Thyroid gland (tissue), 4 donors: ENCODE results near the gene TMEM151B. TPM values are rescaled to one million over a fixed set of nuclear protein-coding genes. Genes with fewer than 3 reads are reported as not detected.

Source experiments
- DNase-seq, 2 donors: peaks; one replicate each; pipeline ENCODE4 v3.0.0-alpha.2; 2019
- H3K27ac ChIP-seq, 3 donors: fragments of 200-600 bp; sonication (generic); 1 replicate in 2 of 3; 2 replicates in 1 of 3; pipeline ENCODE4 v1.5.1; 2016 to 2019; ENCODE audit warnings: mild to moderate bottlenecking in 1 of 3, moderate library complexity in 1 of 3
- H3K27me3 ChIP-seq: fragments of 200-600 bp; sonication (generic); one replicate; pipeline ENCODE4 v1.5.1; 2019
- H3K36me3 ChIP-seq, 2 donors: fragments of 200-600 bp; sonication (generic); one replicate each; pipeline ENCODE4 v1.5.1; 2016 to 2019
- H3K4me1 ChIP-seq, 2 donors: fragments of 200-600 bp; sonication (generic); one replicate each; pipeline ENCODE4 v1.5.1; 2017 to 2019
- H3K4me3 ChIP-seq, 3 donors: fragments of 200-600 bp; sonication (generic); replicated peaks in 1 of 3; 1 replicate in 2 of 3; 2 replicates in 1 of 3; pipeline ENCODE4 v1.5.1; 2016; ENCODE audit warnings: mild to moderate bottlenecking in 1 of 3
- H3K9me3 ChIP-seq: fragments of 200-600 bp; sonication (generic); one replicate; pipeline ENCODE4 v1.5.1; 2017
- CTCF ChIP-seq, 6 experiments: fragments of 200-600 bp in 3 of 6; fragments of 450-650 bp in 3 of 6; sonication (generic) in 3 of 6; IDR thresholded peaks; one replicate each; pipeline ENCODE4 v1.5.1; 2016 to 2019; ENCODE audit warnings: antibody characterized with exemption in 6 of 6, mild to moderate bottlenecking in 2 of 6, inconsistent platforms in 1 of 6, moderate library complexity in 1 of 6
- POLR2A ChIP-seq, 2 donors: fragments of 450-650 bp; IDR thresholded peaks; one replicate each; pipeline ENCODE4 v1.6.1; 2017; ENCODE audit warnings: antibody characterized with exemption in 2 of 2, mild to moderate bottlenecking in 2 of 2, moderate library complexity in 1 of 2
- WGBS, 2 donors: methylation state at CpG; one replicate each; pipeline ENCODE4 v1.1.5; 2017; 5-methylcytosine and 5-hydroxymethylcytosine counted together
- intact Hi-C: fragments of 100-400 bp; cut with DNase I; formaldehyde crosslinking; loops from one replicate; pipeline ENCODE4 v1.15.1; 2023
- total RNA-seq, 4 donors: library from RNA; depleted of rRNA; stranded (reverse); fragments of >200 nt; gene quantifications; one replicate each; pipeline ENCODE4 v1.2.3, GENCODE V29; 2016

Gene TMEM151B
- total RNA-seq, 4 donors from 2014 or later, result not detected

- 90 to 92% methylated on average over 12 to 15 of the region's 16 CpGs for WGBS, 2 donors
- intact Hi-C loops, result loop anchor here (10.0 kb wide), 1 partner anchor 138 kb away; no protein-coding TSS in a partner anchor
- Histone ChIP-seq H3K27me3 (no peaks in the 10 kb centered on the region), H3K36me3 (peaks cover 14 to 30% of the 10 kb centered on the region in 2 donors), H3K4me3 (no peak overlapping the region), H3K4me1 (peaks cover 31 to 44% of the 10 kb centered on the region in 2 donors), H3K27ac (peak overlapping the region; percentile 82 to 89 (median 85)), H3K9me3 (no peaks in the 10 kb centered on the region)
- TF ChIP-seq CTCF (IDR thresholded peaks at IDR 0.05) (no peak), POLR2A (IDR thresholded peaks at IDR 0.05) (no peak)
- DNase-seq, result no peak
Observed at GRCh38 chr6:44232676-44233566, 37.3 kb upstream of the TMEM151B start.

- no peak for TF ChIP-seq CTCF (IDR thresholded peaks at IDR 0.05)
- no peak for TF ChIP-seq POLR2A (IDR thresholded peaks at IDR 0.05)
- Histone ChIP-seq H3K36me3 (peaks cover 14 to 30% of the 10 kb centered on the region in 2 donors), H3K9me3 (no peaks in the 10 kb centered on the region), H3K4me3 (no peak overlapping the region), H3K27ac (peak overlapping the region; percentile 82 to 89 (median 85)), H3K4me1 (peaks cover 31 to 44% of the 10 kb centered on the region in 2 donors), H3K27me3 (no peaks in the 10 kb centered on the region)
- intact Hi-C loops, result loop anchor here (10.0 kb wide), 1 partner anchor 139 kb away; no protein-coding TSS in a partner anchor
- no peak for DNase-seq
- 67 to 75% methylated on average over 14 of the region's 14 CpGs for WGBS, 2 donors
Observed at GRCh38 chr6:44233567-44234100, 36.6 kb upstream of the TMEM151B start.

GRCh38 chr6:44234101-44235025, 35.9 kb upstream of the TMEM151B start:
- no peaks in the 10 kb centered on the region for H3K9me3 ChIP-seq
- DNase-seq, result peak; percentile 92
- H3K4me1 ChIP-seq, result peaks cover 31 to 40% of the 10 kb centered on the region in 2 donors
- peak overlapping the region; percentile 82 to 89 (median 85) for H3K27ac ChIP-seq
- TF ChIP-seq CTCF (IDR thresholded peaks at IDR 0.05) (peak; percentile 17 to 88 (median 68)), POLR2A (IDR thresholded peaks at IDR 0.05) (peak in 1 of 2 donors; percentile 52)
- no peaks in the 10 kb centered on the region for H3K27me3 ChIP-seq
- intact Hi-C loops, result loop anchor here (5.0 to 10.0 kb wide), 2 partner anchors 62 to 140 kb away; no protein-coding TSS in a partner anchor
- H3K36me3 ChIP-seq, result peaks cover 14 to 30% of the 10 kb centered on the region in 2 donors
- 15 to 19% methylated on average over 4 to 5 of the region's 5 CpGs for WGBS, 2 donors
- no peak overlapping the region for H3K4me3 ChIP-seq

GRCh38 chr6:44235269-44235668, 35.0 kb upstream of the TMEM151B start:
- Histone ChIP-seq H3K9me3 (no peaks in the 10 kb centered on the region), H3K27me3 (no peaks in the 10 kb centered on the region), H3K27ac (peak overlapping the region; percentile 82 to 89 (median 85)), H3K4me1 (peaks cover 31 to 40% of the 10 kb centered on the region in 2 donors), H3K36me3 (peaks cover 8 to 22% of the 10 kb centered on the region in 2 donors), H3K4me3 (no peak overlapping the region)
- intact Hi-C loops, result loop anchor here (5.0 to 10.0 kb wide), 2 partner anchors 63 to 140 kb away; no protein-coding TSS in a partner anchor
- TF ChIP-seq POLR2A (IDR thresholded peaks at IDR 0.05), result no peak
- no peak for TF ChIP-seq CTCF (IDR thresholded peaks at IDR 0.05)
- 84 to 85% methylated on average over 6 of the region's 6 CpGs for WGBS, 2 donors
- DNase-seq, result no peak
